Mesendoderm (in vitro differentiated cells): ENCODE data around the gene CSAD.

ENCODE experiments used
- DNase-seq: peaks from one replicate; pipeline ENCODE4 v3.0.0; 2013
- H2AK5ac ChIP-seq: 2 replicates; pipeline ENCODE4 v1.6.1; 2013; ENCODE audit warnings: low read length, inconsistent platforms
- H2BK120ac ChIP-seq: 2 replicates; pipeline ENCODE4 v1.6.1; 2013; ENCODE audit warnings: low read depth, mild to moderate bottlenecking, low read length, moderate library complexity, mixed read lengths
- H2BK15ac ChIP-seq: replicated peaks from 2 replicates; pipeline ENCODE4 v1.6.1; 2013; ENCODE audit warnings: low read depth, mild to moderate bottlenecking, moderate library complexity
- H2BK5ac ChIP-seq: 2 replicates; pipeline ENCODE4 v1.6.1; 2013; ENCODE audit warnings: low read length, inconsistent platforms
- H3K18ac ChIP-seq: 2 replicates; pipeline ENCODE4 v1.6.1; 2013; ENCODE audit warnings: mild to moderate bottlenecking, low read length, mixed read lengths
- H3K23ac ChIP-seq: one replicate; pipeline ENCODE4 v1.6.1; 2013; ENCODE audit warnings: low read length
- H3K27ac ChIP-seq: 2 replicates; pipeline ENCODE4 v1.5.1; 2013; ENCODE audit warnings: low read depth, mild to moderate bottlenecking, inconsistent platforms, low read length, moderate library complexity
- H3K27me3 ChIP-seq: 2 replicates; pipeline ENCODE4 v1.6.1; 2013; ENCODE audit warnings: low read length, control low read depth, mild to moderate bottlenecking, inconsistent platforms; ENCODE audit not compliant: insufficient read depth, poor library complexity
- H3K36me3 ChIP-seq: 2 replicates; pipeline ENCODE4 v1.6.1; 2013; ENCODE audit warnings: low read length, inconsistent platforms; ENCODE audit not compliant: control insufficient read depth, insufficient read depth
- H3K4ac ChIP-seq: one replicate; pipeline ENCODE4 v1.6.1; 2013; ENCODE audit warnings: low read depth, mild to moderate bottlenecking, low read length, moderate library complexity
- H3K4me1 ChIP-seq: 2 replicates; pipeline ENCODE4 v1.6.1; 2013; ENCODE audit warnings: low read depth, low read length, inconsistent platforms; ENCODE audit not compliant: control insufficient read depth
- H3K4me2 ChIP-seq: 2 replicates; pipeline ENCODE4 v1.6.1; 2013; ENCODE audit warnings: low read length
- H3K4me3 ChIP-seq: 2 replicates; pipeline ENCODE4 v1.5.1; 2013; ENCODE audit warnings: mild to moderate bottlenecking, low read length
- H3K56ac ChIP-seq: one replicate; pipeline ENCODE4 v1.6.1; 2013; ENCODE audit warnings: low read length
- H3K79me1 ChIP-seq: 2 replicates; pipeline ENCODE4 v1.6.1; 2013; ENCODE audit warnings: low read length, inconsistent platforms
- H3K79me2 ChIP-seq: 2 replicates; pipeline ENCODE4 v1.6.1; 2013; ENCODE audit warnings: mild to moderate bottlenecking, low read length; ENCODE audit not compliant: control insufficient read depth, insufficient read depth
- H3K9ac ChIP-seq: 2 replicates; pipeline ENCODE4 v1.6.1; 2013; ENCODE audit warnings: low read length, inconsistent platforms
- H4K5ac ChIP-seq: one replicate; pipeline ENCODE4 v1.6.1; 2013; ENCODE audit warnings: low read length
- H4K8ac ChIP-seq: one replicate; pipeline ENCODE4 v1.6.1; 2013; ENCODE audit warnings: low read depth, mild to moderate bottlenecking, control low read depth, low read length, moderate library complexity
- WGBS: extraction: QIAGEN DNeasy Blood & Tissue Kit; methylation state at CpG from one replicate; pipeline ENCODE4 v1.1.7; 2013; ENCODE audit warnings: low lambda C conversion rate, missing lambda C conversion rate; ENCODE audit not compliant: insufficient coverage; ENCODE audit errors: extremely low coverage; 5-methylcytosine and 5-hydroxymethylcytosine counted together

Gene CSAD

DNA sequence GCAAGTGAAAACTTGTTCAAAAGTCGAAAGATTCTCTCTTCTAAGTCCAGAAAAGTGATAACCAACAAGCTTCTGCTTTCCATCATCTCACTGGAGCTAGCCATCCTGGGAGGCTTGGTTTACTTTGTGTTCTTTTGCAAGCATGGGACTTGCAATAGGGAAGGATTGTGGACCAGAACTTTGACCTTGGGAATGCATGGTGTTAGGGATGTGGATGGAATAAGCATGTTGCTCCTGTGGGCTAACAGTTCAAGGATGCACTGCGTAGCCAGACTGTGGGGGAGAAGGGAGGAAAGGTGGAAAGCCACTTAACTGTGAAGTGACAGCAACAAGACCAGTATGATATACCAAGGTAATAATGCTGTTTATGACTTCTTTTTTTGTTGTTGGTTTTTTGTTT is 48.9 kb downstream of the CSAD start:
- H3K79me2 ChIP-seq: no peaks in the 10 kb centered on the region
- no peaks in the 10 kb centered on the region for H3K79me1 ChIP-seq
- H3K4ac ChIP-seq: no peak overlapping the region
- no peak overlapping the region for H2BK120ac ChIP-seq
- no peak overlapping the region for H4K5ac ChIP-seq
- no peak for DNase-seq
- no peak overlapping the region for H2AK5ac ChIP-seq
- no peaks in the 10 kb centered on the region for H3K4me1 ChIP-seq
- no peak overlapping the region for H3K23ac ChIP-seq
- no peak overlapping the region for H3K9ac ChIP-seq
- no peak overlapping the region for H3K4me3 ChIP-seq
- H3K56ac ChIP-seq: no peak overlapping the region
- no peaks in the 10 kb centered on the region for H3K27me3 ChIP-seq
- no peak overlapping the region for H4K8ac ChIP-seq
- no peak overlapping the region for H3K18ac ChIP-seq
- H2BK15ac ChIP-seq: no peak overlapping the region
- no peak overlapping the region for H3K4me2 ChIP-seq
- WGBS: no CpG with 5 or more reads among the region's 2 CpGs
- no peaks in the 10 kb centered on the region for H3K36me3 ChIP-seq
- no peak overlapping the region for H2BK5ac ChIP-seq
- no peak overlapping the region for H3K27ac ChIP-seq

DNA sequence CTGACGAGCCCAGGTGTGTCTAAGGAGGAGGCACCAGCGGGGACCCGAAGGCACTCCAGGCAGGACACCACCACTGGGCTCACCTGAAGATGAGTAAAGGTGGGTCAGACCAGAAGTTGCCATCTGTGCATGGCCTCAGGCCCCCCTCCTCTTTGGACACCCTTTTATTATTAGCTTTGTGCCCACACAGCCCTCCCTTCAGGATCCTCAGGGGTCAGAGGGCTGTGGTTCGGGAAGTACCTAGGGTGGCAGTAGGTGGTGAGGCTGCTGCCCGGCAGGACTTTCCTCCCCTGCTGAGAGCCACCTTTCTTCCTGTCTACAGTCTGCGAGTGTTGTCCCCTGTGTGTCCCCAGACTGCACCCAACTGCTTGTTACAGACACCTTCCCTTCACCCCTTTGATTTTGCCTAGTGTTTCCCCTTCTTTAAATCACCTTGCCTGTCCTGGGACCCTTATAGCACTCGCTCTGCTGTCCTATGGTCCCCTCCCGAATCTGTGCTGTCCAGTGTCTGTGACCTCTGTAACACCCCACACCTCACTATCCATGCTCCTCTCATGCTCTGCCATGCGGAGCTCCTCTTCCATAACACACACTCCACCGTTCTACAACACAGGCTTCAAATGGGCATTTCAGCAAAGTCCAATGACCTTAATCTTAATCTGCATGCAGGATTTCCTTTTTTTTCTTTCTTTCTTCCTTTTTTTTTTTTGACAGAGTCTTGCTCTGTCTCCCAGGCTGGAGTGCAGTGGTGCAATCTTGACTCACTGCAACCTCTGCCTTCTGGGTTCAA is 51.8 kb downstream of the CSAD start:
- Histone ChIP-seq H3K27me3 (no peaks in the 10 kb centered on the region), H3K9ac (no peak overlapping the region)
- no peak for DNase-seq

DNA sequence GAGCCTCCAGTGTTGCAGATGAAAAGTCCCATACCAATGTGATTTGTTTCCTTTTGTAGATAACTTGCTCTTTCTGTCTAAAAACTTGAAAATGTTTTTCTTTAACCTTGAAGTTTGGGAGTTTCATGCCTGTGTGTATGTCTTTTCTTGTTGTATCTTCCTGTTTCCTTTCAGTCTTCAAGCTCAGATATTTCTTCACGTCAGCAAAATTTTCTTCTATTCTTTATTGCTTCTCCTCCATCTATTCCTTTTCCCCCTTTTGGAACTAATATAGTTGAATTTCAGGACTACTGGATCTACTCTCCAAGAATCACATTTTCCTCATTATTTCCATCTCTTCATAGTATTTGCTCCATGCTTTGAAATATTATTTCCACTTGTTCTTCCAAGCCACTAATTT is 53.6 kb downstream of the CSAD start:
- H2BK5ac ChIP-seq: no peak overlapping the region
- no peak overlapping the region for H3K4me2 ChIP-seq
- H3K36me3 ChIP-seq: no peaks in the 10 kb centered on the region
- WGBS: no CpG with 5 or more reads among the region's 1 CpG
- H2BK15ac ChIP-seq: no peak overlapping the region
- no peak overlapping the region for H3K4ac ChIP-seq
- no peak overlapping the region for H3K56ac ChIP-seq
- no peak overlapping the region for H4K8ac ChIP-seq
- no peak overlapping the region for H3K23ac ChIP-seq
- no peak overlapping the region for H2BK120ac ChIP-seq
- no peaks in the 10 kb centered on the region for H3K79me2 ChIP-seq
- no peak for DNase-seq
- no peak overlapping the region for H4K5ac ChIP-seq
- H3K9ac ChIP-seq: no peak overlapping the region
- H3K27ac ChIP-seq: no peak overlapping the region
- H2AK5ac ChIP-seq: no peak overlapping the region
- no peak overlapping the region for H3K4me3 ChIP-seq
- H3K27me3 ChIP-seq: no peaks in the 10 kb centered on the region
- H3K18ac ChIP-seq: no peak overlapping the region
- H3K79me1 ChIP-seq: no peaks in the 10 kb centered on the region
- no peaks in the 10 kb centered on the region for H3K4me1 ChIP-seq

More for the DNA sequence above, 51.8 kb downstream of the CSAD start:
- Histone ChIP-seq H3K4ac (no peak overlapping the region), H3K4me1 (no peaks in the 10 kb centered on the region), H3K18ac (no peak overlapping the region), H3K79me1 (no peaks in the 10 kb centered on the region), H3K36me3 (no peaks in the 10 kb centered on the region), H3K56ac (no peak overlapping the region), H3K4me2 (no peak overlapping the region), H2BK5ac (no peak overlapping the region), H2BK120ac (no peak overlapping the region), H2AK5ac (no peak overlapping the region), H4K8ac (no peak overlapping the region), H3K23ac (no peak overlapping the region), H3K27ac (no peak overlapping the region), H3K79me2 (no peaks in the 10 kb centered on the region), H3K4me3 (no peak overlapping the region), H4K5ac (no peak overlapping the region), H2BK15ac (no peak overlapping the region)
- no CpG with 5 or more reads among the region's 10 CpGs for WGBS

DNA sequence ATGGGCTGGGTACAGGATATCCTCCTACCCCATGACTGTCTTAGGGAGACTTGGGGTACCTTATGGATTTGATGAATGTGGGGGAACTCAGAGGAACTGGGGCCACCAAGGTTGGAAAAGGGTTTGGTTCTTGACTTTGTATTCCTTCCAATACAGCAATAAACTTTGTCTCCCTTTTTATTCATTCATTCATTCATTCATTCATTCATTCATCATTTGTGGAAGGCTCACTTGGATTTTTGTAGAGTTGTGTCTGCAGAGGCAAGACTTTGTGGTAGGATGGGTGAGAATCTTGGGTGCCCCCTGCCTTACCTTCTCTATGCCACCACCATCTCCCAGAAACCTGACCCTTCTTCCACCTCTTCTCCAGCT is 56.4 kb downstream of the CSAD start:
- Histone ChIP-seq H3K79me2 (no peaks in the 10 kb centered on the region), H2BK5ac (no peak overlapping the region), H3K27ac (no peak overlapping the region), H3K4me2 (no peak overlapping the region), H3K23ac (no peak overlapping the region), H4K5ac (no peak overlapping the region), H3K36me3 (no peaks in the 10 kb centered on the region), H3K27me3 (no peaks in the 10 kb centered on the region), H3K9ac (no peak overlapping the region), H2AK5ac (no peak overlapping the region), H2BK15ac (no peak overlapping the region), H2BK120ac (no peak overlapping the region), H3K4me3 (no peak overlapping the region), H3K56ac (no peak overlapping the region), H3K4ac (no peak overlapping the region), H3K79me1 (no peaks in the 10 kb centered on the region), H3K4me1 (no peaks in the 10 kb centered on the region), H3K18ac (no peak overlapping the region), H4K8ac (no peak overlapping the region)
- DNase-seq: no peak

DNA sequence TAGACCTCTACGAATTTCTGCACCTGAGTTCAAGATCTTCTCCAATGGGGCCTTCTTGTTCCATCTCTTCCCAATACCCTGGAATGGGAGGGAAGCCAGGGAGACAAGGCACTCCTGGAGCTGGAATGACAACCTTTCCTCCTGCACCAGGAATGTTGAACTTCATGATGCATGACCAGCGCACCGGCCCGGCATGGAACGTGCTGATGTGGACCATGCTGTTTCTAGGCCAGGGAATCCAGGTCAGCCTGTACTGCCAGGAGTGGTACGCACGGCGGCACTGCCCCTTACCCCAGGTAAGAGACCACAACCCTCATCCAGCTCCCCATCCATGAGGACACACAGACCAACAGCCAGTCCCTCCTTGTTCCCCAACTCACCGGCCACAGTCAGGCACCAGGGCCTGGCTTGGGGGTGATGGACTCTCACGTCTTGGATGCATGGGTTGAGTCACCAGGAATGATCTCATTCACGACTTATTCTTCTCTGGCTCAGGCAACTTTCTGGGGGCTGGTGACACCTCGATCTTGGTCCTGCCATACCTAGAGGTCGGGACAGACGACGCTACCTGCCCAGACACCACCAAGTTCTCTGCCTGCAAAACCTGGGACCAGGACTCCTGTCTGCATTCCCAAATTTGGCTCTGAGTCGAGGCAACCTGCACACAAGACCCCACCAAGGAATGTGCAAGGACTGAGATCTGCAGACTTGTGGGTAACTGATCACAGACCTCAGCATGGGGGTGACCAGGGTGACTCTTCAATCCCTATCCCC is 57.0 kb downstream of the CSAD start:
- no peaks in the 10 kb centered on the region for H3K79me2 ChIP-seq
- H3K18ac ChIP-seq: no peak overlapping the region
- H3K4me3 ChIP-seq: no peak overlapping the region
- H3K23ac ChIP-seq: no peak overlapping the region
- H3K36me3 ChIP-seq: no peaks in the 10 kb centered on the region
- no peak overlapping the region for H4K8ac ChIP-seq
- no peaks in the 10 kb centered on the region for H3K79me1 ChIP-seq
- no peak overlapping the region for H2BK120ac ChIP-seq
- H2BK5ac ChIP-seq: no peak overlapping the region
- no peak overlapping the region for H3K56ac ChIP-seq
- WGBS: no CpG with 5 or more reads among the region's 16 CpGs
- no peak for DNase-seq
- no peaks in the 10 kb centered on the region for H3K27me3 ChIP-seq
- H2BK15ac ChIP-seq: no peak overlapping the region
- H2AK5ac ChIP-seq: no peak overlapping the region
- no peak overlapping the region for H3K27ac ChIP-seq
- no peak overlapping the region for H3K9ac ChIP-seq
- no peaks in the 10 kb centered on the region for H3K4me1 ChIP-seq
- H3K4ac ChIP-seq: no peak overlapping the region
- no peak overlapping the region for H4K5ac ChIP-seq
- H3K4me2 ChIP-seq: no peak overlapping the region
